Naive thymus-derived CD4-positive, alpha-beta T cell (primary cell): ENCODE results near the gene TERC. TPM values are rescaled to one million over a fixed set of nuclear protein-coding genes. Genes with fewer than 3 reads are reported as not detected.
A peak's percentile ranks its signal among the peaks of the same experiment; 100 is the strongest.

Experiments used
- ATAC-seq: fragments of 150-1000 bp; cut with Tn5 transposase; 2 replicates; pipeline ENCODE4 v1.10.0; 2021; ENCODE audit warnings: mild to moderate bottlenecking, moderate library complexity
- CTCF ChIA-PET: fragments of 350-600 bp; sonication (Branson Sonifier 250); formaldehyde crosslinking; loops from one replicate; lab custom pipeline; 2021; ENCODE audit warnings: antibody characterized with exemption; lab: Charles Lee
- POLR2A ChIA-PET: fragments of 350-600 bp; sonication (Branson Sonifier 250); formaldehyde crosslinking; loops from one replicate; lab custom pipeline; 2021; ENCODE audit warnings: antibody characterized with exemption, inconsistent platforms; lab: Charles Lee
- DNase-seq, 9 donors: peaks; one replicate each; pipeline versions ENCODE4 v3.0.0 to v3.0.0-alpha.2; 2020 to 2022; ENCODE audit warnings: mixed read lengths in 1 of 9
- H3K27ac ChIP-seq: one replicate; pipeline ENCODE4 v1.7.0; 2013; ENCODE audit warnings: mild to moderate bottlenecking, low read depth, low read length, moderate library complexity
- H3K27me3 ChIP-seq, 2 donors: one replicate each; pipeline ENCODE4 v1.7.0; 2013; ENCODE audit warnings: low read length in 2 of 2, mild to moderate bottlenecking in 2 of 2, moderate library complexity in 2 of 2; ENCODE audit not compliant: control insufficient read depth in 2 of 2, insufficient read depth in 2 of 2
- H3K36me3 ChIP-seq, 3 experiments: 1 replicate in 2 of 3; 2 replicates in 1 of 3; pipeline ENCODE4 v1.7.0; 2013; ENCODE audit warnings: low read length in 3 of 3, mild to moderate bottlenecking in 3 of 3, moderate library complexity in 1 of 3; ENCODE audit not compliant: insufficient read depth in 3 of 3, control insufficient read depth in 2 of 3
- H3K4me1 ChIP-seq, 2 donors: one replicate each; pipeline ENCODE4 v1.7.0; 2013; ENCODE audit warnings: low read length in 2 of 2, mild to moderate bottlenecking in 2 of 2, moderate library complexity in 1 of 2; ENCODE audit not compliant: control insufficient read depth in 2 of 2, insufficient read depth in 2 of 2
- H3K4me3 ChIP-seq: 2 replicates; pipeline ENCODE4 v1.7.0; 2013; ENCODE audit warnings: mild to moderate bottlenecking, low read length
- H3K9me3 ChIP-seq, 3 experiments: 1 replicate in 2 of 3; 2 replicates in 1 of 3; pipeline ENCODE4 v1.7.0; 2013; ENCODE audit warnings: low read length in 3 of 3; ENCODE audit not compliant: control insufficient read depth in 2 of 3
- H3K27ac Mint-ChIP-seq, 9 donors: one replicate each; pipeline ENCODE4 v1.8.0; 2020 to 2022; ENCODE audit warnings: mixed read lengths in 9 of 9, mild to moderate bottlenecking in 8 of 9, moderate library complexity in 5 of 9, inconsistent platforms in 2 of 9
- H3K27me3 Mint-ChIP-seq, 5 donors: one replicate each; pipeline ENCODE4 v1.8.0; 2021 to 2022; ENCODE audit warnings: mixed read lengths in 5 of 5, mild to moderate bottlenecking in 1 of 5
- H3K36me3 Mint-ChIP-seq, 5 donors: one replicate each; pipeline ENCODE4 v1.8.0; 2020 to 2022; ENCODE audit warnings: mixed read lengths in 5 of 5, mild to moderate bottlenecking in 3 of 5, inconsistent platforms in 1 of 5
- H3K4me1 Mint-ChIP-seq, 7 donors: one replicate each; pipeline ENCODE4 v1.8.0; 2020 to 2022; ENCODE audit warnings: mixed read lengths in 7 of 7, mild to moderate bottlenecking in 3 of 7, inconsistent platforms in 1 of 7
- H3K4me3 Mint-ChIP-seq, 10 donors: one replicate each; pipeline ENCODE4 v1.8.0; 2020 to 2022; ENCODE audit warnings: mild to moderate bottlenecking in 10 of 10, mixed read lengths in 10 of 10, moderate library complexity in 6 of 10, inconsistent platforms in 2 of 10
- H3K9me3 Mint-ChIP-seq, 11 donors: one replicate each; pipeline ENCODE4 v1.8.0; 2020 to 2022; ENCODE audit warnings: mixed read lengths in 11 of 11, mild to moderate bottlenecking in 4 of 11, inconsistent platforms in 1 of 11, moderate library complexity in 1 of 11
- intact Hi-C, 2 donors: fragments of 100-400 bp; cut with micrococcal nuclease; formaldehyde crosslinking; loops; one replicate each; pipeline ENCODE4 v1.15.1; 2023
- polyA plus RNA-seq, 2 donors: library from polyadenylated mRNA; unstranded; fragments of 300-500 nt; fragmentation: Illumina TruSeq; gene quantifications; one replicate each; pipeline ENCODE4 v1.2.3, GENCODE V29; 2021
- total RNA-seq, 6 experiments: library from RNA in 5 of 6; stranded (reverse) in 5 of 6; gene quantifications; 1 replicate in 5 of 6; 2 replicates in 1 of 6; pipeline ENCODE4 v1.2.3 and lab custom pipeline; 2021 to 2026

Gene TERC
- 10 to 100 TPM in 2 of 5 experiments, 1 to 10 TPM in 3; 4.0 to 19.4 (median 7.4) TPM for total RNA-seq
- polyA plus RNA-seq, result 1 to 10 TPM in 1 of 2 donors, not detected in 1; 1.1 TPM
- 0.40 reads per million for total RNA-seq (lab: John Stamatoyannopoulos, UW)

- DNase-seq (peak; percentile 72 to 96 (median 94)), ATAC-seq (peak; percentile 91)
- no peaks in the 10 kb centered on the region for H3K9me3 ChIP-seq
- H3K4me1 ChIP-seq, result peaks cover 10 to 14% of the 10 kb centered on the region in 2 donors
- intact Hi-C loops, result loop anchor here (1.0 to 5.0 kb wide), 20 partner anchors 8 to 1694 kb away; partner anchors contain the start of genes MYNN (in 2 of the 2), PHC3 (in 2 of the 2), PRKCI (in 2 of the 2) and SKIL (in 2 of the 2)
- H3K27me3 ChIP-seq, result no peaks in the 10 kb centered on the region
- peak within 1 kb of the TSS; percentile 88 for H3K4me3 ChIP-seq
- Mint-ChIP-seq H3K9me3 (peaks cover 0 to 5% (median 3%) of the 10 kb centered on the region in 11 donors), H3K36me3 (peaks cover 0 to 5% (median 0%) of the 10 kb centered on the region in 5 donors), H3K4me1 (peaks cover 6 to 40% (median 35%) of the 10 kb centered on the region in 7 donors), H3K27ac (peak within 1 kb of the TSS; percentile 96 to 100 (median 99)), H3K27me3 (no peaks in the 10 kb centered on the region), H3K4me3 (peak within 1 kb of the TSS; percentile 89 to 99 (median 98))
- CTCF ChIA-PET, result interaction anchor here (0.5 to 3.3 kb wide), 3 partner anchors 8 to 1386 kb away, joined by 3 to 15 read pairs (median 3); partner anchors contain the start of gene MYNN
- H3K36me3 ChIP-seq, result peaks cover 0 to 10% (median 0%) of the 10 kb centered on the region in 3 experiments
- POLR2A ChIA-PET, result interaction anchor here (0.8 to 4.2 kb wide), 12 partner anchors 8 to 1046 kb away, joined by 3 to 89 read pairs (median 4); partner anchors contain the start of genes MYNN, PRKCI, SEC62 and SKIL
- peak within 1 kb of the TSS; percentile 98 for H3K27ac ChIP-seq
These were observed at the start of gene TERC for GRCh38 chr3:169764882-169765612. Gene TERC (minus strand): TSS chr3:169765060.

- Histone ChIP-seq H3K4me3 (peak overlapping the region; percentile 85), H3K36me3 (peaks cover 0 to 6% (median 0%) of the 10 kb centered on the region in 3 experiments), H3K9me3 (no peaks in the 10 kb centered on the region), H3K4me1 (peaks cover 4 to 6% of the 10 kb centered on the region in 2 donors), H3K27ac (no peak overlapping the region), H3K27me3 (no peaks in the 10 kb centered on the region)
- ATAC-seq (peak; percentile 90), DNase-seq (peak; percentile 37 to 81 (median 71))
- POLR2A ChIA-PET, result interaction anchor here (0.6 to 1.2 kb wide), 2 partner anchors 365 to 1437 kb away, joined by 3 read pairs; no protein-coding TSS in a partner anchor
- Mint-ChIP-seq H3K27ac (peak overlapping the region in 8 of 9 donors; percentile 7 to 92 (median 52)), H3K9me3 (peaks cover 0 to 22% (median 10%) of the 10 kb centered on the region in 11 donors), H3K4me1 (peaks cover 21 to 34% (median 25%) of the 10 kb centered on the region in 7 donors), H3K36me3 (peaks cover 0 to 10% (median 4%) of the 10 kb centered on the region in 5 donors), H3K4me3 (peak overlapping the region; percentile 79 to 91 (median 86)), H3K27me3 (peaks cover under 1 to 30% (median 10%) of the 10 kb centered on the region in 5 donors)
- intact Hi-C loops, result loop anchor here (1.0 to 5.0 kb wide), 14 partner anchors 15 to 1058 kb away; partner anchors contain the start of genes GPR160 (in 2 of the 2), PHC3 (in 2 of the 2), RPL22L1 (in 2 of the 2) and SEC62 (in 2 of the 2)
- CTCF ChIA-PET, result interaction anchor here (0.6 to 0.9 kb wide), 2 partner anchors 49 to 140 kb away, joined by 3 to 4 read pairs; no protein-coding TSS in a partner anchor
These were observed 49.1 kb upstream of the TERC start for GRCh38 chr3:169813757-169814517.

GRCh38 chr3:169813278-169813677, 48.4 kb upstream of the TERC start:
- peaks cover 0 to 9% (median 4%) of the 10 kb centered on the region in 5 donors for H3K36me3 Mint-ChIP-seq
- Histone ChIP-seq H3K4me1 (peaks cover 4 to 6% of the 10 kb centered on the region in 2 donors), H3K4me3 (peak overlapping the region; percentile 85), H3K27ac (no peak overlapping the region), H3K9me3 (no peaks in the 10 kb centered on the region), H3K27me3 (no peaks in the 10 kb centered on the region), H3K36me3 (peaks cover 0 to 6% (median 0%) of the 10 kb centered on the region in 3 experiments)
- peaks cover 21 to 39% (median 25%) of the 10 kb centered on the region in 7 donors for H3K4me1 Mint-ChIP-seq
- intact Hi-C loops, result loop anchor here (1.0 to 5.0 kb wide), 14 partner anchors 14 to 1059 kb away; partner anchors contain the start of genes GPR160 (in 2 of the 2), PHC3 (in 2 of the 2), RPL22L1 (in 2 of the 2) and SEC62 (in 2 of the 2)
- peaks cover 0 to 22% (median 10%) of the 10 kb centered on the region in 11 donors for H3K9me3 Mint-ChIP-seq
- peak overlapping the region; percentile 3 to 92 (median 44) for H3K27ac Mint-ChIP-seq
- ATAC-seq (peak; percentile 1), DNase-seq (no peak)
- H3K27me3 Mint-ChIP-seq, result peaks cover 0 to 23% (median 8%) of the 10 kb centered on the region in 5 donors
- CTCF ChIA-PET, result no interaction called here
- POLR2A ChIA-PET, result interaction anchor here (0.6 to 1.6 kb wide), 4 partner anchors 41 to 1438 kb away, joined by 3 to 11 read pairs (median 4); partner anchors contain the start of gene MYNN
- H3K4me3 Mint-ChIP-seq, result peak overlapping the region; percentile 79 to 91 (median 86)

GRCh38 chr3:169812332-169813235, 47.7 kb upstream of the TERC start, which contains the start of the genes LRRC34 and LRRIQ4:
Gene LRRC34 (minus strand): TSS chr3:169812904. CDS start chr3:169812548, 356 bp downstream.
Gene LRRIQ4 (plus strand): TSS chr3:169812870. CDS start chr3:169821922, 9,052 bp downstream.
- Histone ChIP-seq H3K9me3 (no peaks in the 10 kb centered on the region), H3K4me1 (peaks cover 4 to 6% of the 10 kb centered on the region in 2 donors), H3K27me3 (no peaks in the 10 kb centered on the region), H3K36me3 (peaks cover 0 to 6% (median 0%) of the 10 kb centered on the region in 3 experiments), H3K27ac (peak within 1 kb of the TSS; percentile 59), H3K4me3 (peak within 1 kb of the TSS; percentile 85)
- Mint-ChIP-seq H3K27me3 (peaks cover 0 to 18% (median 2%) of the 10 kb centered on the region in 5 donors), H3K27ac (peak within 1 kb of the TSS; percentile 3 to 92 (median 71)), H3K4me3 (peak within 1 kb of the TSS; percentile 79 to 91 (median 86)), H3K9me3 (peaks cover 0 to 22% (median 9%) of the 10 kb centered on the region in 11 donors), H3K4me1 (peaks cover 21 to 40% (median 25%) of the 10 kb centered on the region in 7 donors), H3K36me3 (peaks cover 0 to 10% (median 4%) of the 10 kb centered on the region in 5 donors)
- peak; percentile 72 for ATAC-seq
- intact Hi-C loops, result loop anchor here (1.0 to 5.0 kb wide), 16 partner anchors 14 to 1096 kb away; partner anchors contain the start of genes GPR160 (in 2 of the 2), MYNN (in 2 of the 2), PHC3 (in 2 of the 2) and RPL22L1 (in 2 of the 2)
- ChIA-PET POLR2A (interaction anchor here (1.3 to 1.6 kb wide), 3 partner anchors 40 to 155 kb away, joined by 3 to 11 read pairs (median 5); partner anchors contain the start of gene MYNN), CTCF (interaction anchor here (0.5 to 0.7 kb wide), 2 partner anchors 39 to 58 kb away, joined by 3 read pairs; no protein-coding TSS in a partner anchor)
- peak; percentile 43 to 72 (median 52) for DNase-seq
